ENCODE data around the gene CDK17. TPM values are rescaled to one million over a fixed set of nuclear protein-coding genes. Genes with fewer than 3 reads are reported as not detected.

CDK17 gene
- total and polyA plus RNA-seq, 2 of the 8 experiments (the other 6 are each of a cell fraction or from before 2014, with no cell fraction given) = 5.8 to 20.0 TPM

- TF ChIP-seq CHD7 (IDR thresholded peaks at IDR 0.05; ENCODE audit: insufficient replicate concordance, low read length) (no peak), JUND (IDR thresholded peaks at IDR 0.05; ENCODE audit: low read length) (no peak), JUN (IDR thresholded peaks at IDR 0.05; ENCODE audit: low read depth, low read length) (no peak), RXRA (IDR thresholded peaks at IDR 0.05; ENCODE audit: insufficient read depth, low read depth, low read length) (no peak)
Measured at GRCh38 chr12:96383371-96383770, 16.9 kb downstream of the CDK17 start (continued).
